Cortex of kidney (tissue), 1 donor: ENCODE results near the gene CASD1.

Experiments used
- DNase-seq: peaks from one replicate; lab custom pipeline; 2025; lab: John Stamatoyannopoulos, UW

Gene CASD1

GRCh38 chr7:94509264-94509886 lies at the start of gene CASD1:
CASD1 (plus strand) TSS chr7:94509809; CDS start chr7:94510085, 276 bp downstream.
- DNase-seq, result no peak

GRCh38 chr7:94466516-94466915 lies 43.1 kb upstream of the CASD1 start:
- no peak for DNase-seq

DNA sequence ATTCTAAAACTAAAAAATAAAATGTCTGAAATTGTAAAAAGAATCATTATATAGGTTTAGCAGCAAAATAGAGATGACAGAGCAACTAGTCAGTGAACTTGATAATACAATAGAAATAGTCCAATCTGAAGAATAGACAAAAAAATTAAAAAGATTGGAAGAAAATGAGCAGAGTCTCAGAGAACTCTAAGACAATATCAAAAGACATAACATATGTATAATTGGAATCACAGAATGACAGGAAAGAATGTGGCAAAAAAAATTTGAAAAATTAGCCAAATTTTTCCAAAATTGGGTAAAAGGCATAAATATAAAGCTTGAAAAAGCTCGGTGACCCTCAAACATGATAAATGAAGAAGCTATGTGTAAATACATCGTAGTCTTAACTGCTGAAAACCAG lies 38.0 kb upstream of the CASD1 start:
- DNase-seq, result no peak

GRCh38 chr7:94472608-94473007 lies 37.0 kb upstream of the CASD1 start:
- DNase-seq, result no peak

DNA sequence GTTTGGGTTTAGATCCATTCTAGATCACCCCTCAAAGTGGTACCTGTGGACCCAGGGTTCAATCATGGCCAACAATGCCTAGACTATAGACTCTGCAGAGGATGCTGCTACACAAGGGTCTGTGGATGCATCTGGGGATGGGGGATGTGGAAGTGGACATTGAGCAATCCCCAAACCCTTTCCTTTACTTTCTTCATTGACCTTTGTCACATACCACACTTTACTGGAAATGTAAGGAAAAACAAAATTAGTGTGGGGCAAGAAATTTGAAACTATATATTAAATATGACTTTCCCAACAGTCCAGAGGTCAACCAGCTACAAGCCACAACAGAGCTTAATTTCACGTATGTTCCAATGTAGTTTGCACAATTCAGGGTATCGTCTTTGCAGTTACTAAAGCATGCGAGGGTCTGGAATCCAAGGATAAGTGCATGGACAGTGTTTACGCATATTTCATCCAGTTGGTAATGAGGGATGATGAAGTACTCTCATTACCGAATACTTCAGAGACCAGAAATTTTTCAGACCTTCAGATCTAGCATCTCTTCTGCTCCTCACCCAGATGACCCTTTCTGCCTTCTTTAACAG lies 33.3 kb upstream of the CASD1 start:
- no peak for DNase-seq

DNA sequence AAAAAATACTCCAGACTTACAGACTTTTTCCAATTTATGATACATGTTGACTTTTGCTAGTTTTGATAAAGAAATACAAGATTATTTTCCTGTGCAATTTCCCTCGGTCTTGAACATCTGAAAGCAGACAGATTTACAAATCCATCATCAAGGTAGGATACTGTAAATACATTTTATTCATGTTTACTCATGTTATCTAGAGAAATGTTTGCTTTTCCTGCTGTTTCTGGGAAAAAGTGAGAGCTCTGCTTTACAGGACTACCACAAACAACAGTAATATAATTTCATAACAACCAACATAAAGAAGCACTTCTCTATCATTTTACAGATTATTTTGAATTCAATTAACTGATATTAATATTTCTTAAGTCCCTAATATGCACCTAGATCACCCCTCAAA lies 31.7 kb upstream of the CASD1 start:
- no peak for DNase-seq

DNA sequence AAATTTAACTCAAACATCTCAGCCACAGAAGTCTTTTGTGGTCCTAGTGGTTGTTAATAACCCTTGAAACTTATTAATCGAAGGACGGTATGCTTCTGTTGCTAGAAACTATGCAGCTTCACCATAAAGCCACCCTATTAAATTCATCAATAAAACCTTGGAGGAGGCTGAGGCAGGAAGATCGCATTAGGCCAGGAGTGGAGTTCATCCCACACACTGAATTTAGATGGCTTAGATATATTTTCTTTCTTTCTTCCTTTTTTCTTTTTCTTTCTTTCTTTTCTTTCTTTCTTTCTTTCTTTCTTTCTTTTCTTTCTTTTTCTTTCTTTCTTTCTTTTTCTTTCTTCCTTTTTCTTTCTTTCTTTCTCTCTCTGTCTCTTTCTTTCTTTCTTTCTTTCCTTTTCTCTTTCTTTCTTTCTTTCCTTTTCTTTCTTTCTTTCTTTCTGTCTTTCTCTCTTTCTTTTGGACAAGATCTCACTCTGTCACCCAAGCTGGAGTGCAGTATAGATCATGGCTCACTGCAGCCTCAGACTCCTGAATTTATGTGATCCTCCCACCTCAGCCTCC lies 30.9 kb upstream of the CASD1 start:
- DNase-seq, result no peak

GRCh38 chr7:94481279-94481678 lies 28.3 kb upstream of the CASD1 start:
- no peak for DNase-seq

DNA sequence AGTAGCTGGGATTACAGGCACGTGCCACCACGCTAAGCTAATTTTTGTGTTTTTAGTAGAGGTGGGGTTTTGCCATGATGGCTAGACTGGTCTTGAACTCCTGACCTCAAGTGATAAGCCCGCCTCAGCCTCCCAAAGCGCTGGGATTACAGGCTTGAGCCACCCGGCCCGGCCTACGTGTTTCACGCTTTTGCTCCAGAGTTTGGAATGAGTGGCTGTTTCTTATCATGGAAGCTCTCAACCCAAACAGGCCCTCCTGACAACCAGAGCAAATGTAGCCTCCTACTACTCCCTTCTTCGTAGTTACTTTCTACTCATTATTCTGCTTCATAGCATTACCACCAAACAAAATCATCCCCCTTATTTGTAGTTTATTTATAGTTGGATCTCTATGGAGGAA lies 26.8 kb upstream of the CASD1 start:
- no peak for DNase-seq

GRCh38 chr7:94483843-94484242 lies 25.8 kb upstream of the CASD1 start:
- DNase-seq, result no peak

GRCh38 chr7:94486216-94486615 lies 23.4 kb upstream of the CASD1 start:
- no peak for DNase-seq

DNA sequence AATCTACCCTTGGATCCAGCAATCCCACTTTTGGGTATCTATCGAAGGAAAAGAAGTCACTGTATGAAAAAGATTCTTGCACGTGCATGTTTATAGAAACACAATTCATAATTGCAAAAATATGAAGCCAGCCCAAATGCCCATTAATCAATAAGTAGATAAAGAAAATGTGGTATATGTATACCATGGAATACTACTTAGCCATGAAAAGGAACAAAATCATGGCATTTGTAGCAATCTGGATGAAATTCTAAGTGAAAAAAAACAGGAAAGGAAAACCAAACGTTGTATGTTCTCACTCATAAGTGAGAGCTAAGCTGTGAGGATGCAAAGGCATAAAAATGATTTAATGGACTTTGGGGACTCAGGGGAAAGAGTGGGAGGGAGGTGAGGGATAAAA lies 18.2 kb upstream of the CASD1 start:
- DNase-seq, result no peak

DNA sequence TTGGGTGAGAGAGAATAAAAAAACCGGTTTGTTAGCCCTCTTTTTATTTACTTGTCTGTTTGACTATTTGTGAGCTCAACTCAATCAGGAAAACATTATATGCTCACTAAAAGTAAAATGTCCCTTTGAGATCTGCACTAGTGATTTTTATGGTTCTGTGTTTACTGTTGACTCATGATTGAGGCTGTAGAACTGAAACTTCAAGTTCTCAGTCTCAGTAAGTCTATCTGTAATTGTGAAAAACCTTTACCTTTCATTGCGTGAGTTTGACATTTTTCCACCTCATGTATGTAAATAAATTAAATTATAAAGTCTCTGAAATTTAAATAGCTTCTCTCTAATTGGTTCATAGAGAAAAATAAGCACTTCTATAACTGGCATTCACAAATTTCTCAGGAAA lies 17.0 kb upstream of the CASD1 start:
- DNase-seq, result no peak

DNA sequence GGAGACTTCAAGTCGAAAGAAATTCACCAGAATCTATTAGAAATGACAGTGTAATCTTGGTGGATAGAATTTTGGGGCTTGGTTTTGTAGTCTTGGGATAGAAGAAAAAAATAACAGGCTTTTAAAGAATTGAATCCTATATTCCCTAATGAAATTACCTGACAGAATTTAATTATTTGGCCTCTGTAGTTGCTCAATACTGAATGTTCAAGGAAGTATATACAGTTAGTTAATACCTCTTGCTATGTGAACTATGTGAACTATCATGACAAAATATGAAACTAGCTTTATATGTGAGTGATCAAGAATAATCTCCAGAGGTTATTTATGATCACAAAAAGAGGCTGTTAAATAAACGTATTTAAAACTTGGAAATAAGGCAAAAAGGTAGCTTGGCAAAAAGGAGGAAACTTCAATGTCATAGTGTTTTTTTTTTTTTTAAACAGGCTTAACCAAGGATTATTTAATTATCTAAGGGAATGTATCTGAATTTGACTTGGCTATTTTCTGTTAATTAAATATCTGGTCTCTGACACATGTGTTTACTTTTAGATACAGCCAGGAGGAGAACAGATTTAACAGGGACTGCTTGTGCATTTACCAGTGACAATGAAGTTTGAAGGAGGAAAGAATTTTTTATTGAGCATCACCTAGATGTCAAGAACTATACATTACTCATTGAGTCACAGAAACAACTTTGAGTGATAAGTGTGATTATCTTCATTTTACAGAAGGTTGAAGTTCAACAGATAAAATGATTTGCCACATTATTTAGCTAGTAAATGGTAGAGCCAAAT lies 11.5 kb upstream of the CASD1 start:
- no peak for DNase-seq

GRCh38 chr7:94498918-94499317 lies 10.7 kb upstream of the CASD1 start:
- DNase-seq, result no peak

DNA sequence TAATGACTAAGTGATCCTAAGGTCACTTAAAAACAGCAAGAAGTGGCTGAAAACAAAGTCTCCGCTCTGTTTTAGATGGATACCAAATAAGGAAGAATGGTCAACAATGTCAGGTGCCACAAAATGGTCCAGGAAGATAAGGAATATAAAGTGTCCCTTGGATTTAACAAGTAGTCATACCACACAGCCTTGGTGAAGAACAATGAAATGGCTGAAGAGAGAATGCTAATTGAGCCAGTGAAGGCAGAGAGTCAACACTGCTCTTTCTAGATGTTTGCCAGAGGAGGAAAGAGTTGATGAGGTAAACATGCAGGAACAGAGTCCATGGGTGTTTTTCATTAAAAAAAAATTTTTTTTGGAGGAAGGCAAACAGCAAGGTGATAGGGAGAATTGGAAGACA lies 2.1 kb upstream of the CASD1 start:
- DNase-seq, result no peak

GRCh38 chr7:94507962-94508361 lies 1.6 kb upstream of the CASD1 start:
- DNase-seq, result no peak

GRCh38 chr7:94509887-94510581 lies 425 bp downstream of the CASD1 start:
- no peak for DNase-seq

- no peak for DNase-seq
Observed at GRCh38 chr7:94510582-94511496, 1.2 kb downstream of the CASD1 start.

- DNase-seq, result no peak
Observed at GRCh38 chr7:94511718-94512117, 2.1 kb downstream of the CASD1 start.
